Parathyroid adenoma (tissue), 2 donors: Measurements from ENCODE around the gene CIT.

Experiments
- H2AFZ ChIP-seq: fragments of 300-600 bp; sonication (generic); one replicate; pipeline ENCODE4 v1.7.0; 2017; ENCODE audit warnings: antibody characterized with exemption, mild to moderate bottlenecking
- H3K27ac ChIP-seq: fragments of 300-600 bp; sonication (generic); one replicate; pipeline ENCODE4 v1.7.0; 2017
- H3K27me3 ChIP-seq: fragments of 300-600 bp; sonication (generic); one replicate; pipeline ENCODE4 v1.7.0; 2017; ENCODE audit warnings: low read length; ENCODE audit not compliant: control insufficient read depth, insufficient read depth
- H3K36me3 ChIP-seq: fragments of 300-600 bp; sonication (generic); one replicate; pipeline ENCODE4 v1.7.0; 2017; ENCODE audit warnings: low read length; ENCODE audit not compliant: control insufficient read depth, insufficient read depth
- H3K4me1 ChIP-seq: fragments of 300-600 bp; sonication (generic); one replicate; pipeline ENCODE4 v1.7.0; 2017; ENCODE audit warnings: control low read depth
- H3K4me2 ChIP-seq: fragments of 300-600 bp; sonication (generic); one replicate; pipeline ENCODE4 v1.7.0; 2017; ENCODE audit warnings: low read length
- H3K4me3 ChIP-seq: fragments of 300-600 bp; sonication (generic); one replicate; pipeline ENCODE4 v1.7.0; 2017; ENCODE audit warnings: low read depth, low read length
- H3K79me2 ChIP-seq: fragments of 300-600 bp; sonication (generic); one replicate; pipeline ENCODE4 v1.7.0; 2017; ENCODE audit warnings: control low read depth
- H3K9ac ChIP-seq: fragments of 300-600 bp; sonication (generic); one replicate; pipeline ENCODE4 v1.7.0; 2017; ENCODE audit warnings: mild to moderate bottlenecking
- H3K9me3 ChIP-seq: fragments of 300-600 bp; sonication (generic); one replicate; pipeline ENCODE4 v1.7.0; 2017; ENCODE audit warnings: low read length; ENCODE audit not compliant: control insufficient read depth
- TF ChIP-seq, protein P1 (sequence below): fragments of 300-600 bp; sonication (generic); IDR thresholded peaks from one replicate; pipeline ENCODE4 v1.7.0; 2017; ENCODE audit warnings: antibody characterized with exemption, mild to moderate bottlenecking
- donor health status: primary hyperparathyroidism.

The CIT gene

DNA sequence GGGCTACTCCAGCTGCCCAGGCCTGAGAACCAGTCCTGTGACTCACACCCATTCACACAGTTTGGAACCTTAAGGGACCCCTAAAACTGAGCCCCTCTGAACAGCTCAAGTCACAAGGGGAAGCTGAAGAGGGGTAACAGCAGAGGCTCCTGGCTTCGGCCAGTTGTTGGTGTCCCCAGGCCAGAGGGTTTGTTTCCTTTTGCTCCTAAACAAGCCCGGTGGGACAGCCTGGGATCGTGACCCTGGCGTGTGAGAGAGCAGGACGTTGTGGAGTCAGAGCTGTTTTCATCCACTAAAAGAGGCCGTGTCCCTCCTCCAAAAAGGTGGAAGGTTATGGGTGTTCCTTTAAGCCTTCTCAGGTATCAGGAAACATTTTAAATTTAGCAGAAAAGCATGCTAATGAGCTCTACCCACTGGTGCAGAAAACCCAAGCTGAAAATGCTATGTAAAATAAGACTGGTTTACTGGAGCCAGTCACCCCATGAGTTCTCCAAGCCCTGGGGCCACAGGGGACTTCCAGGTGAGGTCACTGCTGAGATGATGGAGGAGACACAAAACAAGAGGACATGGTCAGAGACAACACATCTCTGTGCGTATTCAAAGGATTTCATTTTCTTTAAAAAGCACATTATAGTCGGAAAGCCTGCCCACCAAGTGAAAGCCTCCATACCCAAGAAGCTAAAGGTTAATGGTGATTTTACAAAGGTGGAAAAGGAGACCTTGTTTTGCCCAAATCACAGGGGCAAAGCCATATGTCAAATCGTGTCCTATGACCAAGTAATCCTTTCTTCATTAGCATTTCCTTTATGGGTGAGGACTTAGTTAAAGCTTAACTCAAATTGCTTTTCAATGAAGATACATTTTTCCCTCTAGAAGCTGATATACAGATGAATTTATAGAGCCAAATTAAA is 195.1 kb downstream of the CIT start:
- Histone ChIP-seq H3K36me3 (no peaks in the 10 kb centered on the region), H3K27ac (peak overlapping the region; percentile 22), H3K4me1 (peaks cover 31% of the 10 kb centered on the region), H3K9ac (no peak overlapping the region), H3K4me3 (no peak overlapping the region), H3K4me2 (no peak overlapping the region), H3K79me2 (no peaks in the 10 kb centered on the region), H3K9me3 (no peaks in the 10 kb centered on the region), H2AFZ (no peak overlapping the region), H3K27me3 (no peaks in the 10 kb centered on the region)
- TF ChIP-seq, protein P1, sequence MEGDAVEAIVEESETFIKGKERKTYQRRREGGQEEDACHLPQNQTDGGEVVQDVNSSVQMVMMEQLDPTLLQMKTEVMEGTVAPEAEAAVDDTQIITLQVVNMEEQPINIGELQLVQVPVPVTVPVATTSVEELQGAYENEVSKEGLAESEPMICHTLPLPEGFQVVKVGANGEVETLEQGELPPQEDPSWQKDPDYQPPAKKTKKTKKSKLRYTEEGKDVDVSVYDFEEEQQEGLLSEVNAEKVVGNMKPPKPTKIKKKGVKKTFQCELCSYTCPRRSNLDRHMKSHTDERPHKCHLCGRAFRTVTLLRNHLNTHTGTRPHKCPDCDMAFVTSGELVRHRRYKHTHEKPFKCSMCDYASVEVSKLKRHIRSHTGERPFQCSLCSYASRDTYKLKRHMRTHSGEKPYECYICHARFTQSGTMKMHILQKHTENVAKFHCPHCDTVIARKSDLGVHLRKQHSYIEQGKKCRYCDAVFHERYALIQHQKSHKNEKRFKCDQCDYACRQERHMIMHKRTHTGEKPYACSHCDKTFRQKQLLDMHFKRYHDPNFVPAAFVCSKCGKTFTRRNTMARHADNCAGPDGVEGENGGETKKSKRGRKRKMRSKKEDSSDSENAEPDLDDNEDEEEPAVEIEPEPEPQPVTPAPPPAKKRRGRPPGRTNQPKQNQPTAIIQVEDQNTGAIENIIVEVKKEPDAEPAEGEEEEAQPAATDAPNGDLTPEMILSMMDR: no peak

DNA sequence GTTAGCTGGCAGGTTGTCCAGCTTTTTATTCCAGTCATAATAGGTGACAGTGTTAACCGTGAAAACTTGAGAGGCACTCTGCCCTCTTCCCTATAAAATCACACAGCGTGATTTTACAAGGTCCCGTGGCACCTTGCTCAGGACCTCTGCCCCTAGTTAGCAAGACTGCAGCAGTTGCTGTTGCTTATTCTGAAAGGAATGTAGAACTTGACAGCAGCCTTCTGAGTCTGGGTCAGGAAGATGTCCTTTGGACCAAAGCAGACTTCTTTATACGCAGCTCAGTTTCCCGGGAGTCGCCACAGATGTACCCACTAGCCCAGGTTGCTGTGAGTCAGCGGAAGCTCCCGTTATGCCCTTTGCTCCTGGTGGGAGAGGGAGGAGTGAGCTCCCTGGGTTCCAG is 196.0 kb downstream of the CIT start:
- Histone ChIP-seq H3K9me3 (no peaks in the 10 kb centered on the region), H3K4me1 (peaks cover 25% of the 10 kb centered on the region), H3K27ac (no peak overlapping the region), H3K27me3 (no peaks in the 10 kb centered on the region), H3K79me2 (no peaks in the 10 kb centered on the region), H2AFZ (no peak overlapping the region), H3K4me2 (no peak overlapping the region), H3K4me3 (no peak overlapping the region), H3K36me3 (no peaks in the 10 kb centered on the region), H3K9ac (no peak overlapping the region)
- TF ChIP-seq, protein P1: no peak

DNA sequence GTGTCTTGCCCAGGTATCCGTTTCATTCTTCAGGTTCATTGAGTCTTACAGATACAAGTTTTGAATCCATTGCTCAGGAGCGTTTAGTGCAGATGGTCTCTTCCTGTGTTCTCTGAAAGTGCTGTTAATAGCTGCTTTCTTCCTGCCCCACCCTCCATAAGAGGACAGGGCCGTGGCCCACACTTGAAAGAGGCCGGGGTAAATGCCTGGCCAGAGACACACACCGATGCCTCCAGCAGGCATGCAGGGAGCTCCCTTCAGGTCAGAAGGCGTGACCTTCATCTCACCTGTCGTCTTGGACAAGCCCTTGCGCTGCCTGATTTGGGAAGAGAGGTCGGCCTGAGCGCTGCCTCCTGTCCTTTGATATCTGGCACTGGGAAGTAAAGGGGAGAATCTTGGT is 197.6 kb downstream of the CIT start:
- peaks cover 13% of the 10 kb centered on the region for H3K4me1 ChIP-seq
- H3K36me3 ChIP-seq: no peaks in the 10 kb centered on the region

DNA sequence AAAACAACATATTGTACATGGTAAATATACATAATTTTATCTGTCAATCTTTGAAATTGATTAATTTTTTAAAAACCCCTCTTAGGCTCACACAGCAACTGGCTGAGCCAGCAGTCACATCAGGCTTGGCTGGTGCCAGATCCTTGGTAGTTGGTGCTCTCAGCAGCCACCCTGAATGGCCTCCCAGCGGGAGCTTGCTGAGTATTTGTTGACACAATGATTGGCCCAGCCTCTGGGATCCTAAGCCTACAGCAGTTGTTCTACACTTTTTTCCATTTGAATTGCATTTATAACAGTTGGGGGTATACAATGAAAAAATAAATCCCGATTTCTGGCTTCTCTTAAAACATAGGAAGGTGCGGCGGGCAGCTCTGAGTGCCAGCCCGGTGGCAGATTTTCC is 198.0 kb downstream of the CIT start:
- Histone ChIP-seq H3K27ac (no peak overlapping the region), H3K36me3 (no peaks in the 10 kb centered on the region), H3K27me3 (no peaks in the 10 kb centered on the region), H3K4me2 (no peak overlapping the region), H3K4me3 (no peak overlapping the region), H3K79me2 (no peaks in the 10 kb centered on the region), H3K4me1 (peaks cover 12% of the 10 kb centered on the region), H3K9me3 (no peaks in the 10 kb centered on the region), H2AFZ (no peak overlapping the region), H3K9ac (no peak overlapping the region)
- TF ChIP-seq, protein P1: no peak

More for the DNA sequence above, 197.6 kb downstream of the CIT start:
- no peak overlapping the region for H2AFZ ChIP-seq
- no peaks in the 10 kb centered on the region for H3K9me3 ChIP-seq
- H3K9ac ChIP-seq: no peak overlapping the region
- no peak overlapping the region for H3K4me2 ChIP-seq
- H3K79me2 ChIP-seq: no peaks in the 10 kb centered on the region
- TF ChIP-seq, protein P1: no peak
- no peaks in the 10 kb centered on the region for H3K27me3 ChIP-seq
- H3K27ac ChIP-seq: no peak overlapping the region
- no peak overlapping the region for H3K4me3 ChIP-seq

DNA sequence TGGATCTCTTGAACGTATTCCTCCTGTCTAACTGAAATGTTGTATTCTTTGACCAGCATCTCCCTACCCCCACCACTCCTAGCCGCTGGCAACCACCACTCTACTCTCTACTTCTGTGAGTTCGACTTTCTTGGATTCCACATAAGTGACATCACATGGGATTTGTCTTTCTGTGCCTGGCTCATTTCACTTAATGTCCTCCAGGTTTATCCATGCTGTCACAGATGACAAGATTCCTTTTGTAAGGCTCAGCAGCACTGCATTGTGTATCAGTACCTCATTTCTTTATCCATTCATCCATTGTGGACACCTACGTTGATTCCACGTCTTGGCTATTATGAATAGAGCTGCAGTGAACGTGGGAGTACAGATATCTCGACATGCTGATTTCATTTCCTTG is 198.7 kb downstream of the CIT start:
- H3K36me3 ChIP-seq: no peaks in the 10 kb centered on the region
- H3K9ac ChIP-seq: no peak overlapping the region
- no peak overlapping the region for H3K27ac ChIP-seq
- no peaks in the 10 kb centered on the region for H3K79me2 ChIP-seq
- H3K9me3 ChIP-seq: no peaks in the 10 kb centered on the region
- no peak overlapping the region for H2AFZ ChIP-seq
- H3K4me2 ChIP-seq: no peak overlapping the region
- peaks cover 12% of the 10 kb centered on the region for H3K4me1 ChIP-seq
- H3K27me3 ChIP-seq: no peaks in the 10 kb centered on the region
- no peak overlapping the region for H3K4me3 ChIP-seq
- TF ChIP-seq, protein P1: no peak
